Smooth muscle cell (in vitro differentiated cells): ENCODE data around the gene MMEL1. TPM values are rescaled to one million over a fixed set of nuclear protein-coding genes. Genes with fewer than 3 reads are reported as not detected.

Source experiments
- DNase-seq: peaks from one replicate; lab custom pipeline; 2025; ENCODE audit not compliant: unreplicated experiment; lab: John Stamatoyannopoulos, UW
- H2AFZ ChIP-seq: fragments of 200-600 bp; sonication (generic); 2 replicates; pipeline ENCODE4 v1.6.0; 2016; ENCODE audit warnings: antibody characterized with exemption, low read depth, mild to moderate bottlenecking
- H3F3A ChIP-seq: fragments of 200-600 bp; sonication (generic); 2 replicates; pipeline ENCODE4 v1.6.0; 2017; ENCODE audit warnings: antibody characterized with exemption, low read depth
- H3K27ac ChIP-seq: fragments of 200-600 bp; sonication (generic); 2 replicates; pipeline ENCODE4 v1.5.1; 2016; ENCODE audit warnings: low read depth, mild to moderate bottlenecking
- H3K27me3 ChIP-seq: fragments of 200-600 bp; sonication (generic); 2 replicates; pipeline ENCODE4 v1.6.1; 2016; ENCODE audit warnings: low read depth, mild to moderate bottlenecking
- H3K36me3 ChIP-seq: fragments of 200-600 bp; sonication (generic); 2 replicates; pipeline ENCODE4 v1.5.1; 2016; ENCODE audit warnings: low read depth
- H3K4me1 ChIP-seq: fragments of 200-600 bp; sonication (generic); 2 replicates; pipeline ENCODE4 v1.5.1; 2016; ENCODE audit warnings: low read depth
- H3K4me2 ChIP-seq: fragments of 200-600 bp; sonication (generic); 2 replicates; pipeline ENCODE4 v1.6.0; 2016; ENCODE audit warnings: mild to moderate bottlenecking
- H3K4me3 ChIP-seq: fragments of 200-600 bp; sonication (generic); 2 replicates; pipeline ENCODE4 v1.5.1; 2016; ENCODE audit warnings: mild to moderate bottlenecking
- H3K79me2 ChIP-seq: fragments of 200-600 bp; sonication (generic); 2 replicates; pipeline ENCODE4 v1.6.0; 2016; ENCODE audit warnings: low read depth, mild to moderate bottlenecking
- H3K9ac ChIP-seq: fragments of 200-600 bp; sonication (generic); 2 replicates; pipeline ENCODE4 v1.6.0; 2016; ENCODE audit warnings: low read depth
- H3K9me3 ChIP-seq: fragments of 200-600 bp; sonication (generic); replicated peaks from 2 replicates; pipeline ENCODE4 v1.5.1; 2016; ENCODE audit warnings: low read depth
- H4K20me1 ChIP-seq: fragments of 200-600 bp; sonication (generic); 2 replicates; pipeline ENCODE4 v1.6.0; 2016; ENCODE audit warnings: low read depth
- CTCF ChIP-seq: fragments of 200-600 bp; sonication (generic); IDR thresholded peaks from 2 replicates; pipeline ENCODE4 v1.5.1; 2017; ENCODE audit warnings: borderline replicate concordance, mild to moderate bottlenecking, antibody characterized with exemption; ENCODE audit not compliant: insufficient read depth, poor library complexity, severe bottlenecking
- WGBS: methylation state at CpG from one replicate; pipeline ENCODE4 v1.1.7; 2016; ENCODE audit warnings: low lambda C conversion rate; 5-methylcytosine and 5-hydroxymethylcytosine counted together
- polyA plus RNA-seq: library from polyadenylated mRNA; unstranded; fragments of >200 nt; fragmentation: Nextera tagmentation; extraction: Ambion mirVana; gene quantifications from 2 replicates; pipeline ENCODE4 v1.2.1, GENCODE V29; 2016
- total RNA-seq: library from RNA; depleted of rRNA; stranded (reverse); fragments of >200 nt; gene quantifications from 2 replicates; pipeline ENCODE4 v1.2.3, GENCODE V29; 2014

The MMEL1 gene
- total and polyA plus RNA-seq, 2 experiments from 2014 or later: 3.4 TPM; not detected in 1

- no peaks in the 10 kb centered on the region for H4K20me1 ChIP-seq
- no peaks in the 10 kb centered on the region for H3K4me1 ChIP-seq
- no peaks in the 10 kb centered on the region for H3K36me3 ChIP-seq
- no peak for TF ChIP-seq CTCF
- WGBS: 82% methylated on average over 5 of the region's 8 CpGs
- no peak overlapping the region for H3K9ac ChIP-seq
- peaks cover 34% of the 10 kb centered on the region for H3K27me3 ChIP-seq
- no peaks in the 10 kb centered on the region for H3F3A ChIP-seq
- DNase-seq: no peak
- no peaks in the 10 kb centered on the region for H3K9me3 ChIP-seq
- no peak overlapping the region for H3K4me3 ChIP-seq
- no peak overlapping the region for H3K4me2 ChIP-seq
- H3K27ac ChIP-seq: no peak overlapping the region
- H3K79me2 ChIP-seq: no peaks in the 10 kb centered on the region
- H2AFZ ChIP-seq: no peak overlapping the region
Measured at GRCh38 chr1:2632051-2632430, 775 bp downstream of the MMEL1 start.

GRCh38 chr1:2631136-2632050, 1.4 kb downstream of the MMEL1 start:
- Histone ChIP-seq H3F3A (no peaks in the 10 kb centered on the region), H3K27me3 (peaks cover 41% of the 10 kb centered on the region), H2AFZ (no peak overlapping the region), H3K9ac (no peak overlapping the region), H3K79me2 (no peaks in the 10 kb centered on the region), H3K36me3 (no peaks in the 10 kb centered on the region), H3K4me3 (no peak overlapping the region), H3K4me1 (no peaks in the 10 kb centered on the region), H3K27ac (no peak overlapping the region), H4K20me1 (no peaks in the 10 kb centered on the region), H3K9me3 (no peaks in the 10 kb centered on the region), H3K4me2 (no peak overlapping the region)
- no peak for TF ChIP-seq CTCF
- 88% methylated on average over 24 of the region's 24 CpGs for WGBS
- DNase-seq: no peak

- H3K4me1 ChIP-seq: no peaks in the 10 kb centered on the region
- no peak overlapping the region for H3K4me3 ChIP-seq
- no peak overlapping the region for H2AFZ ChIP-seq
- peaks cover 49% of the 10 kb centered on the region for H3K27me3 ChIP-seq
- WGBS: 95% methylated on average over 35 of the region's 35 CpGs
- H3K4me2 ChIP-seq: no peak overlapping the region
- no peak for TF ChIP-seq CTCF
- H4K20me1 ChIP-seq: no peaks in the 10 kb centered on the region
- no peaks in the 10 kb centered on the region for H3K79me2 ChIP-seq
- no peak overlapping the region for H3K9ac ChIP-seq
- no peaks in the 10 kb centered on the region for H3K9me3 ChIP-seq
- no peak for DNase-seq
- H3K36me3 ChIP-seq: no peaks in the 10 kb centered on the region
- no peak overlapping the region for H3K27ac ChIP-seq
- no peaks in the 10 kb centered on the region for H3F3A ChIP-seq
Measured at GRCh38 chr1:2630498-2631135, 2.2 kb downstream of the MMEL1 start.
